Ishikawa (cell line): Measurements from ENCODE around the gene GRHPR.

Experiments
- CEBPB ChIP-seq: IDR thresholded peaks from 2 replicates; pipeline ENCODE4 v1.6.1; 2012
- CREB1 ChIP-seq: IDR thresholded peaks from 2 replicates; pipeline ENCODE4 v1.6.1; 2012; ENCODE audit warnings: low read depth
- EGR1 ChIP-seq: IDR thresholded peaks from 2 replicates; pipeline ENCODE4 v1.6.1; 2012
- EP300 ChIP-seq: IDR thresholded peaks from 2 replicates; pipeline ENCODE4 v1.6.1; 2012; ENCODE audit warnings: borderline replicate concordance
- FOXM1 ChIP-seq: IDR thresholded peaks from 2 replicates; pipeline ENCODE4 v1.6.1; 2012; ENCODE audit warnings: low read depth, borderline replicate concordance
- NFIC ChIP-seq: IDR thresholded peaks from 2 replicates; pipeline ENCODE4 v1.6.1; 2012
- RAD21 ChIP-seq: IDR thresholded peaks from 2 replicates; pipeline ENCODE4 v1.6.1; 2012; ENCODE audit warnings: low read depth
- TAF1 ChIP-seq: IDR thresholded peaks from 2 replicates; pipeline ENCODE4 v1.6.1; 2012; ENCODE audit warnings: low read depth, mild to moderate bottlenecking
- TCF12 ChIP-seq: IDR thresholded peaks from 2 replicates; pipeline ENCODE4 v1.6.1; 2012; ENCODE audit warnings: low read depth
- TEAD4 ChIP-seq: IDR thresholded peaks from 2 replicates; pipeline ENCODE4 v1.6.1; 2012
- YY1 ChIP-seq: IDR thresholded peaks from 2 replicates; pipeline ENCODE4 v1.6.1; 2012; ENCODE audit warnings: low read depth
- ZBTB7A ChIP-seq: IDR thresholded peaks from 2 replicates; pipeline ENCODE4 v1.6.1; 2012; ENCODE audit warnings: low read depth
- TF ChIP-seq, protein P1 (sequence below): IDR thresholded peaks from 2 replicates; pipeline ENCODE4 v1.6.1; 2012
- TF ChIP-seq, protein P2 (sequence below): IDR thresholded peaks from 2 replicates; pipeline ENCODE4 v1.6.1; 2012
- TF ChIP-seq, protein P3 (sequence below): IDR thresholded peaks from 2 replicates; pipeline ENCODE4 v1.6.1; 2012; ENCODE audit warnings: low read depth, mild to moderate bottlenecking

Gene GRHPR

DNA sequence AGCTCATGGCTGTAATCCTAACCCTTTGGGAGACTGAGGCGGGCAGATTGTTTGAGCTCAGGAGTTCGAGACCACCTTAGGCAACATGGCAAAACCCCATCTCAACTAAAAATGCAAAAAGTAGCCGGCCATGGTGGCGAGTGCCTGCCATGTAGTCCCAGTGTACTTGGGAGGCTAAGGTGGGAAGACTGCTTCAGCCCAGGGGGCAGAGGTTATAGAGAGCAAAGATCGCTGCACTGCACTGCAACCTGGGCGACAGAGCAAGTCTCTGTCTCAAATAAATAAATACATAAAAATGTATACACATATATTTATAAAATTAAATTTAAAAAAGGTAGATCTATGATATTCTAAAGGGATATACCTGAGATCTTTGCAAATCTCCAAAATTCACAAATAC, 23.3 kb downstream of the GRHPR start:
- TF ChIP-seq EP300 (no peak), CREB1 (no peak), TAF1 (no peak), NFIC (no peak), TCF12 (no peak), RAD21 (no peak), ZBTB7A (no peak), FOXM1 (no peak), TEAD4 (no peak), YY1 (no peak), EGR1 (no peak), CEBPB (no peak)
- TF ChIP-seq, protein P1, sequence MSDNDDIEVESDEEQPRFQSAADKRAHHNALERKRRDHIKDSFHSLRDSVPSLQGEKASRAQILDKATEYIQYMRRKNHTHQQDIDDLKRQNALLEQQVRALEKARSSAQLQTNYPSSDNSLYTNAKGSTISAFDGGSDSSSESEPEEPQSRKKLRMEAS: no peak
- TF ChIP-seq, protein P2, sequence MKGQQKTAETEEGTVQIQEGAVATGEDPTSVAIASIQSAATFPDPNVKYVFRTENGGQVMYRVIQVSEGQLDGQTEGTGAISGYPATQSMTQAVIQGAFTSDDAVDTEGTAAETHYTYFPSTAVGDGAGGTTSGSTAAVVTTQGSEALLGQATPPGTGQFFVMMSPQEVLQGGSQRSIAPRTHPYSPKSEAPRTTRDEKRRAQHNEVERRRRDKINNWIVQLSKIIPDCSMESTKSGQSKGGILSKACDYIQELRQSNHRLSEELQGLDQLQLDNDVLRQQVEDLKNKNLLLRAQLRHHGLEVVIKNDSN: no peak
- TF ChIP-seq, protein P3, sequence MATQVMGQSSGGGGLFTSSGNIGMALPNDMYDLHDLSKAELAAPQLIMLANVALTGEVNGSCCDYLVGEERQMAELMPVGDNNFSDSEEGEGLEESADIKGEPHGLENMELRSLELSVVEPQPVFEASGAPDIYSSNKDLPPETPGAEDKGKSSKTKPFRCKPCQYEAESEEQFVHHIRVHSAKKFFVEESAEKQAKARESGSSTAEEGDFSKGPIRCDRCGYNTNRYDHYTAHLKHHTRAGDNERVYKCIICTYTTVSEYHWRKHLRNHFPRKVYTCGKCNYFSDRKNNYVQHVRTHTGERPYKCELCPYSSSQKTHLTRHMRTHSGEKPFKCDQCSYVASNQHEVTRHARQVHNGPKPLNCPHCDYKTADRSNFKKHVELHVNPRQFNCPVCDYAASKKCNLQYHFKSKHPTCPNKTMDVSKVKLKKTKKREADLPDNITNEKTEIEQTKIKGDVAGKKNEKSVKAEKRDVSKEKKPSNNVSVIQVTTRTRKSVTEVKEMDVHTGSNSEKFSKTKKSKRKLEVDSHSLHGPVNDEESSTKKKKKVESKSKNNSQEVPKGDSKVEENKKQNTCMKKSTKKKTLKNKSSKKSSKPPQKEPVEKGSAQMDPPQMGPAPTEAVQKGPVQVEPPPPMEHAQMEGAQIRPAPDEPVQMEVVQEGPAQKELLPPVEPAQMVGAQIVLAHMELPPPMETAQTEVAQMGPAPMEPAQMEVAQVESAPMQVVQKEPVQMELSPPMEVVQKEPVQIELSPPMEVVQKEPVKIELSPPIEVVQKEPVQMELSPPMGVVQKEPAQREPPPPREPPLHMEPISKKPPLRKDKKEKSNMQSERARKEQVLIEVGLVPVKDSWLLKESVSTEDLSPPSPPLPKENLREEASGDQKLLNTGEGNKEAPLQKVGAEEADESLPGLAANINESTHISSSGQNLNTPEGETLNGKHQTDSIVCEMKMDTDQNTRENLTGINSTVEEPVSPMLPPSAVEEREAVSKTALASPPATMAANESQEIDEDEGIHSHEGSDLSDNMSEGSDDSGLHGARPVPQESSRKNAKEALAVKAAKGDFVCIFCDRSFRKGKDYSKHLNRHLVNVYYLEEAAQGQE: no peak

DNA sequence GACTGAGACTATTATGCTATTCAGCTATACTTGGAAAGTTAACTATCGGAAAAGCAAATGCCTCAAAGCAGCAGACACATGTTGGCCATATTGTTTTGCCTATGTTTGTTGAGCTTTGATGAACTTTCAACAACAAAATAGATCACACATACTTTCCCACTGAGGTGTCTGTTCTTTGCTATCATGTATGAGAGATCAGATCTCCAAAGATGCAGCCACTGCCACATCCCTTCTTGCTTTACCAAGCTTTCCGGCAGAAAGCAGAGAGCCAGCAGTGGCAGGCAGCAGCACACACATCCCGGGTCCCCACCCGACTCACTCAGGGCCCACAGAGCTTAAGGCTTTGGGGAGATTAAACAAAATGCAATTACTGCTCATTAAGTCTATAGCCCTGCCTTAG, 23.9 kb downstream of the GRHPR start:
- TF ChIP-seq, protein P1: no peak
- TF ChIP-seq RAD21 (no peak), TCF12 (no peak), ZBTB7A (no peak)
- TF ChIP-seq, protein P3: no peak

DNA sequence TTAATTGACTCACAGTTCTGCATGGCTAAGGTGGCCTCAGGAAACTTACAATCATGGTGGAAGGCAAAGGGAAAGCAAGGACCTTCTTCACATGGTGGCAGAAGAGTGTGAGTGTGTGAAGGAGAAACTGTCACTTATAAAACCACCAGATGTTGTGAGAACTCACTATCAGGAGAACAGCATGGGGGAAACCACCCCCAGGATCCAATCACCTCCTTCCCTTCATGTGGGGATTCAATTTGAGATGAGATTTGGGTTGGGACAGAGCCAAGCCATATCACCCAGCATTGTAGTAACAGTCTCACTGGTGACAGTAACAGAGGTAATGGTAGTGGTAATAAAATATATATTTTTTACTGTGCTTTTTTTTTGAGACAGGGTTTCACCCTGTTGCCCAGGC, 24.6 kb downstream of the GRHPR start:
- TF ChIP-seq, protein P1: no peak
- TF ChIP-seq, protein P2: no peak
- TF ChIP-seq NFIC: no peak
- no peak for TF ChIP-seq FOXM1
- TF ChIP-seq TAF1: no peak
- no peak for TF ChIP-seq CEBPB
- no peak for TF ChIP-seq CREB1
- TF ChIP-seq, protein P3: no peak
- TF ChIP-seq ZBTB7A: no peak
- no peak for TF ChIP-seq YY1
- TF ChIP-seq TEAD4: no peak
- TF ChIP-seq EP300: no peak
- no peak for TF ChIP-seq EGR1
- TF ChIP-seq RAD21: no peak
- no peak for TF ChIP-seq TCF12

DNA sequence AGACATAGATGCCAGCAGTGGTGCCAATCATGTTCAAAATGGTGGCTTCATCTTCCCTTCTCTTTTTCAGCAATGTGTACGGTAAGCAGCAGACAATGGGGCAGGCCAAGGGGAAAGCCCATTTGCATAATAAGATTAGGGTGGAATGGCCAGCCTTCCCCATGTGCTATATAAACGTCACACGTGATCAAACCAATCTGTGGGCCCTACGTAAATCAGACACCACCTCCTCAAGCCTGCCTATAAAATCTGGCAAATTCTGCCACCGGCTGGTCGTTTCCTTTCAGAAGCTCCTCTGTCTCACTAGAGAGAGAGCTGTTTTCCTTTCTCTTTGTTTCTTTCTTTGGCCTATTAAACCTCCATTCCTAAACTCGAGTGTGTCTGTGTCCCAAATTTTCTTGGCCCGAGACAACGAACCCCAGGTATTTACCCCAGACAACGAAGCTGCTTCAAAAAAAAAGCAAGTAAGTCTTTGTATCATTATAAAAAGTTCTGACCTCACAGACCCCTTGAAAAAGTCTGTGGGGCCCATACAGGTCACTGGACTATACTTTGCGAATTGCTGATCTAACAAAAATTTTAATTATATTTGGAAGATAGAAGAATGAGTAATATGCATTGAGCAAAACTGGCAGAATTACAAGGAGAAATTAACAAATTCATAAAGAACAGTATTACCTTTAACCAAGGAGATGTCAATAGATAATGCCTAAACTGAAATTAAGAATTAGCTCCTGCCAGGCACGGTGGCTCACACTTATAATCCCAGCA, 27.6 kb downstream of the GRHPR start:
- no peak for TF ChIP-seq CREB1
- TF ChIP-seq, protein P1: no peak
- TF ChIP-seq YY1: no peak
- TF ChIP-seq TEAD4: no peak
- TF ChIP-seq NFIC: no peak
- no peak for TF ChIP-seq TCF12
- no peak for TF ChIP-seq CEBPB
- no peak for TF ChIP-seq RAD21
- TF ChIP-seq, protein P3: no peak
- TF ChIP-seq, protein P2: no peak
- TF ChIP-seq FOXM1: no peak
- TF ChIP-seq EP300: no peak
- no peak for TF ChIP-seq EGR1
- no peak for TF ChIP-seq ZBTB7A
- no peak for TF ChIP-seq TAF1
